HCT116 (cell line): ENCODE data around the gene ELF2. TPM values are rescaled to one million over a fixed set of nuclear protein-coding genes. Genes with fewer than 3 reads are reported as not detected.

Experiments used
- ATAC-seq: fragments of 200-7000 bp; cut with Tn5 transposase; 2 replicates; pipeline ENCODE4 v1.9.1; 2020; ENCODE audit warnings: mild to moderate bottlenecking, moderate library complexity
- BruUV-seq: library from RNA; stranded (reverse); fragments of 400-500 nt; replicated peaks from 2 replicates; lab custom pipeline; 2021; lab: Mats Ljungman, UMichigan
- CTCF ChIA-PET: fragments of 300-600 bp; sonication (Branson Sonifier 250); formaldehyde crosslinking; loops from one replicate; lab custom pipeline; 2021; ENCODE audit warnings: antibody characterized with exemption; lab: Charles Lee
- POLR2A ChIA-PET: fragments of 300-600, 350-600 bp; sonication (Branson Sonifier 250); formaldehyde crosslinking; loops from one replicate; lab custom pipeline; 2021; ENCODE audit warnings: antibody characterized with exemption; lab: Charles Lee
- RAD21 ChIA-PET, 2 experiments: fragments of 300-600 bp; sonication (Branson Sonifier 250); formaldehyde crosslinking; loops; one replicate each; lab custom pipeline; 2023; ENCODE audit warnings: low total read pairs in 2 of 2; ENCODE audit not compliant: uncharacterized antibody in 2 of 2, unreplicated experiment in 2 of 2, low non-redundant PET in 1 of 2; lab: Charles Lee
- DNase-seq: peaks from one replicate; pipeline ENCODE4 v3.0.0-alpha.2; 2010; ENCODE audit warnings: low read depth, low spot score
- H2AFZ ChIP-seq: fragments of 200-600 bp; shearing (Covaris generic), sonication (generic); 2 replicates; pipeline ENCODE4 v1.6.1; 2017; ENCODE audit warnings: low read depth, mixed run types, mixed read lengths, antibody characterized with exemption, low read length; ENCODE audit not compliant: poor library complexity, severe bottlenecking
- H3K27ac ChIP-seq: 2 replicates; pipeline ENCODE4 v1.5.1; 2012; ENCODE audit warnings: low read depth, low read length
- H3K27me3 ChIP-seq: fragments of 200-600 bp; sonication (generic); 2 replicates; pipeline ENCODE4 v1.6.1; 2016; ENCODE audit warnings: mixed run types, low read length, mixed read lengths; ENCODE audit not compliant: insufficient read depth
- H3K36me3 ChIP-seq, 2 experiments: fragments of 200-500 bp in 1 of 2; fragments of 200-600 bp in 1 of 2; sonication (Bioruptor generic) in 1 of 2; sonication (generic) in 1 of 2; 2 replicates each; pipeline versions ENCODE4 v1.5.1 to v1.6.1; 2014 to 2016; ENCODE audit warnings: low read length in 2 of 2, inconsistent platforms in 1 of 2, mixed read lengths in 1 of 2, mixed run types in 1 of 2; ENCODE audit not compliant: insufficient read depth in 2 of 2, control insufficient read depth in 1 of 2
- H3K4me1 ChIP-seq, 2 experiments: fragments of 200-600 bp in 1 of 2; sonication (generic) in 1 of 2; 2 replicates each; pipeline versions ENCODE4 v1.5.1 to v1.6.1; 2012 to 2017; ENCODE audit warnings: low read length in 2 of 2, inconsistent platforms in 1 of 2, mild to moderate bottlenecking in 1 of 2, mixed read lengths in 1 of 2, mixed run types in 1 of 2, moderate library complexity in 1 of 2; ENCODE audit not compliant: insufficient read depth in 2 of 2, control insufficient read depth in 1 of 2
- H3K4me2 ChIP-seq: fragments of 200-600 bp; sonication (generic); 2 replicates; pipeline ENCODE4 v1.6.1; 2017; ENCODE audit warnings: mixed run types, low read length, mixed read lengths
- H3K4me3 ChIP-seq, 2 experiments: fragments of 200-600 bp in 1 of 2; sonication (generic) in 1 of 2; replicated peaks in 1 of 2; 2 replicates each; pipeline ENCODE4 v1.5.1; 2011 to 2016; ENCODE audit warnings: low read length in 2 of 2, control low read depth in 1 of 2, low read depth in 1 of 2, mild to moderate bottlenecking in 1 of 2, mixed read lengths in 1 of 2, mixed run types in 1 of 2
- H3K79me2 ChIP-seq: fragments of 200-600 bp; sonication (generic); 2 replicates; pipeline ENCODE4 v1.6.1; 2017; ENCODE audit warnings: mild to moderate bottlenecking, mixed run types, low read length, moderate library complexity, mixed read lengths; ENCODE audit not compliant: insufficient read depth
- H3K9ac ChIP-seq: fragments of 200-600 bp; sonication (generic); 2 replicates; pipeline ENCODE4 v1.6.1; 2016; ENCODE audit warnings: low read length, mixed read lengths
- H3K9me2 ChIP-seq: fragments of 200-600 bp; sonication (generic), shearing (Covaris generic); 2 replicates; pipeline ENCODE4 v1.6.1; 2017; ENCODE audit warnings: mixed run types, mild to moderate bottlenecking, moderate library complexity; ENCODE audit not compliant: insufficient read depth
- H3K9me3 ChIP-seq, 2 experiments: fragments of 200-500 bp in 1 of 2; fragments of 200-600 bp in 1 of 2; sonication (Bioruptor generic) in 1 of 2; sonication (generic) in 1 of 2; 2 replicates each; pipeline ENCODE4 v1.6.1; 2014 to 2017; ENCODE audit warnings: low read length in 2 of 2, mixed read lengths in 2 of 2, inconsistent platforms in 1 of 2, low read depth in 1 of 2, mild to moderate bottlenecking in 1 of 2, mixed run types in 1 of 2, moderate library complexity in 1 of 2; ENCODE audit not compliant: control insufficient read depth in 1 of 2, insufficient read depth in 1 of 2
- H4K20me1 ChIP-seq: fragments of 200-600 bp; sonication (generic), shearing (Covaris generic); 2 replicates; pipeline ENCODE4 v1.6.1; 2017; ENCODE audit warnings: mixed run types, mild to moderate bottlenecking, moderate library complexity; ENCODE audit not compliant: insufficient read depth
- EGR1 ChIP-seq: IDR thresholded peaks from 2 replicates; pipeline ENCODE4 v1.6.1; 2012; ENCODE audit warnings: low read depth
- ELF1 ChIP-seq: IDR thresholded peaks from 2 replicates; pipeline ENCODE4 v1.6.1; 2012; ENCODE audit warnings: low read depth, borderline replicate concordance
- EZH2 ChIP-seq: fragments of 200-600 bp; sonication (generic); IDR thresholded peaks from 2 replicates; pipeline ENCODE4 v1.6.1; 2017; ENCODE audit warnings: antibody characterized with exemption, mixed run types
- EZH2phosphoT487 ChIP-seq: fragments of 200-600 bp; IDR thresholded peaks from 2 replicates; pipeline ENCODE4 v1.6.1; 2018; ENCODE audit warnings: antibody characterized with exemption, borderline replicate concordance
- FOSL1 ChIP-seq: IDR thresholded peaks from 2 replicates; pipeline ENCODE4 v1.6.1; 2012; ENCODE audit warnings: low read depth
- RAD21 ChIP-seq: IDR thresholded peaks from 2 replicates; pipeline ENCODE4 v1.6.1; 2012; ENCODE audit warnings: low read depth, mild to moderate bottlenecking
- SIN3A ChIP-seq: IDR thresholded peaks from 2 replicates; pipeline ENCODE4 v1.6.1; 2012; ENCODE audit warnings: low read depth
- TCF7L2 ChIP-seq: IDR thresholded peaks from 2 replicates; pipeline ENCODE4 v1.7.0; 2011; ENCODE audit warnings: borderline replicate concordance, inconsistent platforms; ENCODE audit not compliant: insufficient read depth, insufficient read length; ENCODE audit errors: extremely low read depth
- ZFX ChIP-seq: fragments of 450-650 bp; IDR thresholded peaks from 2 replicates; pipeline ENCODE4 v1.6.1; 2017
- ZNF274 ChIP-seq: fragments of 200-500 bp; sonication (Bioruptor generic); IDR thresholded peaks from 2 replicates; pipeline ENCODE4 v1.6.1; 2014; ENCODE audit warnings: mild to moderate bottlenecking, low read depth, low read length, inconsistent platforms
- intact Hi-C: fragments of 100-400 bp; cut with micrococcal nuclease; formaldehyde crosslinking; loops from 2 replicates; pipeline ENCODE4 v1.10.0; 2022
- total RNA-seq: library from RNA; stranded (reverse); gene quantifications from one replicate; pipeline ENCODE4 v1.2.1, GENCODE V29; 2021; ENCODE audit not compliant: unreplicated experiment
- TF ChIP-seq, protein P1 (sequence below), 3 experiments: fragments of 200-600 bp in 1 of 3; sonication (generic) in 1 of 3; IDR thresholded peaks in 2 of 3; conservative IDR thresholded peaks in 1 of 3; 2 replicates each; pipeline ENCODE4 v1.5.1; 2012 to 2017; ENCODE audit warnings: low read depth in 2 of 3, low read length in 2 of 3, antibody characterized with exemption in 1 of 3, borderline replicate concordance in 1 of 3, control low read depth in 1 of 3, mild to moderate bottlenecking in 1 of 3, mixed read lengths in 1 of 3, mixed run types in 1 of 3, moderate library complexity in 1 of 3; ENCODE audit not compliant: insufficient read depth in 1 of 3
- TF ChIP-seq, protein P2 (sequence below): IDR thresholded peaks from 2 replicates; pipeline ENCODE4 v1.6.1; 2012; ENCODE audit warnings: low read depth

ELF2 gene
- total RNA-seq, 1 experiment from 2014 or later = 28.2 TPM

DNA sequence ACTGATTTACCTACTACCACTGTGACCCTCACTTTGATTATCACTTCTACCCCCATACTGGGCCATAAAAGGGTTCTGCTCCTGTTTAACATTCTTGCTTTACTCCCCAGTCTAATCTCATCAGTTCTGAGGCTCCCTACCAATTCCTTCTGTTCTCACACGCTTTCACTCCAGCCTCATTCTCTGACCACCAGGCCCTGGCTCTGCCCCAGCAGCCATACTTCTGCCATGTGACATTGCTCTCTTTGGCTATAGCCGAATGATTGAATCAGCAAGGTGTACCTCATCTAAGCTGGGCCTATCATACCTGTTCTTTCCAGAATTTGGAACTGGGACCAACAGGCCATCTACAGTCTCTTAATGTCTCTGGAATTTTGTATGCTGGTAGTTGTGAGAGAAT lies 14.4 kb upstream of the ELF2 start:
- Histone ChIP-seq H3K4me2 (no peak overlapping the region), H3K9me3 (no peaks in the 10 kb centered on the region), H3K4me1 (no peaks in the 10 kb centered on the region), H2AFZ (peak overlapping the region; percentile 15), H3K9me2 (no peaks in the 10 kb centered on the region), H3K9ac (no peak overlapping the region), H3K36me3 (no peaks in the 10 kb centered on the region)
- ChIA-PET POLR2A (no interaction called here), CTCF (no interaction called here)
- no peak for ATAC-seq
- TF ChIP-seq ZNF274 (no peak), EZH2 (no peak), ZFX (no peak), TCF7L2 (no peak), EGR1 (no peak), FOSL1 (no peak), EZH2phosphoT487 (no peak), ELF1 (no peak), SIN3A (no peak), RAD21 (no peak)
- TF ChIP-seq, protein P1, sequence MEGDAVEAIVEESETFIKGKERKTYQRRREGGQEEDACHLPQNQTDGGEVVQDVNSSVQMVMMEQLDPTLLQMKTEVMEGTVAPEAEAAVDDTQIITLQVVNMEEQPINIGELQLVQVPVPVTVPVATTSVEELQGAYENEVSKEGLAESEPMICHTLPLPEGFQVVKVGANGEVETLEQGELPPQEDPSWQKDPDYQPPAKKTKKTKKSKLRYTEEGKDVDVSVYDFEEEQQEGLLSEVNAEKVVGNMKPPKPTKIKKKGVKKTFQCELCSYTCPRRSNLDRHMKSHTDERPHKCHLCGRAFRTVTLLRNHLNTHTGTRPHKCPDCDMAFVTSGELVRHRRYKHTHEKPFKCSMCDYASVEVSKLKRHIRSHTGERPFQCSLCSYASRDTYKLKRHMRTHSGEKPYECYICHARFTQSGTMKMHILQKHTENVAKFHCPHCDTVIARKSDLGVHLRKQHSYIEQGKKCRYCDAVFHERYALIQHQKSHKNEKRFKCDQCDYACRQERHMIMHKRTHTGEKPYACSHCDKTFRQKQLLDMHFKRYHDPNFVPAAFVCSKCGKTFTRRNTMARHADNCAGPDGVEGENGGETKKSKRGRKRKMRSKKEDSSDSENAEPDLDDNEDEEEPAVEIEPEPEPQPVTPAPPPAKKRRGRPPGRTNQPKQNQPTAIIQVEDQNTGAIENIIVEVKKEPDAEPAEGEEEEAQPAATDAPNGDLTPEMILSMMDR (IDR thresholded peaks at IDR 0.05 in 2 of 3, conservative IDR thresholded peaks at IDR 0.05 in 1 of 3; ENCODE audit: borderline replicate concordance in 1 of 3, insufficient read depth in 1 of 3, low read depth in 2 of 3, low read length in 2 of 3) = no peak
- TF ChIP-seq, protein P2, sequence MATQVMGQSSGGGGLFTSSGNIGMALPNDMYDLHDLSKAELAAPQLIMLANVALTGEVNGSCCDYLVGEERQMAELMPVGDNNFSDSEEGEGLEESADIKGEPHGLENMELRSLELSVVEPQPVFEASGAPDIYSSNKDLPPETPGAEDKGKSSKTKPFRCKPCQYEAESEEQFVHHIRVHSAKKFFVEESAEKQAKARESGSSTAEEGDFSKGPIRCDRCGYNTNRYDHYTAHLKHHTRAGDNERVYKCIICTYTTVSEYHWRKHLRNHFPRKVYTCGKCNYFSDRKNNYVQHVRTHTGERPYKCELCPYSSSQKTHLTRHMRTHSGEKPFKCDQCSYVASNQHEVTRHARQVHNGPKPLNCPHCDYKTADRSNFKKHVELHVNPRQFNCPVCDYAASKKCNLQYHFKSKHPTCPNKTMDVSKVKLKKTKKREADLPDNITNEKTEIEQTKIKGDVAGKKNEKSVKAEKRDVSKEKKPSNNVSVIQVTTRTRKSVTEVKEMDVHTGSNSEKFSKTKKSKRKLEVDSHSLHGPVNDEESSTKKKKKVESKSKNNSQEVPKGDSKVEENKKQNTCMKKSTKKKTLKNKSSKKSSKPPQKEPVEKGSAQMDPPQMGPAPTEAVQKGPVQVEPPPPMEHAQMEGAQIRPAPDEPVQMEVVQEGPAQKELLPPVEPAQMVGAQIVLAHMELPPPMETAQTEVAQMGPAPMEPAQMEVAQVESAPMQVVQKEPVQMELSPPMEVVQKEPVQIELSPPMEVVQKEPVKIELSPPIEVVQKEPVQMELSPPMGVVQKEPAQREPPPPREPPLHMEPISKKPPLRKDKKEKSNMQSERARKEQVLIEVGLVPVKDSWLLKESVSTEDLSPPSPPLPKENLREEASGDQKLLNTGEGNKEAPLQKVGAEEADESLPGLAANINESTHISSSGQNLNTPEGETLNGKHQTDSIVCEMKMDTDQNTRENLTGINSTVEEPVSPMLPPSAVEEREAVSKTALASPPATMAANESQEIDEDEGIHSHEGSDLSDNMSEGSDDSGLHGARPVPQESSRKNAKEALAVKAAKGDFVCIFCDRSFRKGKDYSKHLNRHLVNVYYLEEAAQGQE = no peak
- TF ChIP-seq, all 23 proteins: peak for 0
- no peaks in the 10 kb centered on the region for H3K79me2 ChIP-seq
- DNase-seq = no peak
- H3K27ac ChIP-seq = no peak overlapping the region
- intact Hi-C loops = no loop called here
- RAD21 ChIA-PET = no interaction called here
- H3K4me3 ChIP-seq = no peak overlapping the region
- H3K27me3 ChIP-seq = no peaks in the 10 kb centered on the region
- BruUV-seq = no TSS peak
- no peaks in the 10 kb centered on the region for H4K20me1 ChIP-seq
